Activated T-cell treated with anti-CD3 and anti-CD28 coated beads for 24 hours (primary cell): ENCODE data around the gene MARCHF3.
"Not testable (repeated sequence)": the region's sequence is repeated elsewhere in the genome, so short reads cannot be mapped to it uniquely, and the experiment has no call there.

ENCODE experiments used
- DNase-seq: peaks from one replicate; pipeline ENCODE4 v3.0.0-alpha.2; 2020; ENCODE audit warnings: low read depth

MARCHF3 gene

DNA sequence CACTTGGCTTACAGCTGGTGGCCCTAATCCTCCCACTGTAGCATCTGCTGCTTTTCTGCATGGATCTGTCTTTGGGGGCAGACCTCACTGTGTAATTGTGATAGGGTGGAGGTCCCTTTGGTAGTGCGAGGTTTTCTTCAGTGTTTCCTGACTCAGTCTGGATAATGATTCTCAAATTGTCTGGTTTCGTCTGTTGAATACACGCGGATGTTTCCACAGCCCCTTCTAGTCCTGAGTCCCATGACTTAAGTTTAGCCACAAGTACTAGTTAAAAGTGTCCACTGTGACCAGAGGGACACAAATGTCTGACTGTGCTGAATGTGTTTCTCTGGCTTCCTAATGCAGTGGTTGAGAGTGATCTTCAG is 182.9 kb downstream of the MARCHF3 start:
- DNase-seq: no peak

DNA sequence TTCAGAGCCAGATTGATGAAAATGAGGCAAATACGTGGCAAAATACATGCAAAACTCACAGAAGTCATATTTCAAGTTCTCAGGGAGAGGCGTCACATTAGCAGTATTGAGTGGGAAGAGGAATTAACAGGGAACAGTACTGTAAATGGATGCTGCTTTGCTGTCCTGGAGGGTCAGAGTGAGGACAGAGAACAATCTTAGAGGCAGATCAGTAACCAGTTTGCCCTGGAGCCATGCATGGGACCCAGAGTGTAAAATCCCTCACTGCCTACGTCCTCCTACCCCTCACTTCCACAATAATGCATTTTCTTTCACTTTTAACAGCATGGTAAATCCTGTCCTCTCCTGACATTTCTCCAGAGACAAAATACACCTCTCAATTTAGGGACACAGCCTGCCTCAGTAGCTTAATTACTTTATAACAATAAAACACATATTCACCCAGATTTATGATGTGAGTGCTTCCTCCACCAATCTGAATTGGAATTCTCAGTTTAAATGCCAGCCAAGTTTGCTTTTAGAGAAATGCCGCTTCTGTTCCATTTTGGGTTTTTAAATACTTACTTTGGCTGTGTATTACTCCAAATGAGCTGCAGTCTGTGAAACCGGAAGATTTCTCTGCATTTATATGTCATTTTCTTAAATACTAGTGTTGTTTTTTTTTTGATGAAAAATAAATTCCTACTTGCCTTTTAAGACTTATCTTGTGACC is 183.5 kb downstream of the MARCHF3 start:
- DNase-seq: no peak

DNA sequence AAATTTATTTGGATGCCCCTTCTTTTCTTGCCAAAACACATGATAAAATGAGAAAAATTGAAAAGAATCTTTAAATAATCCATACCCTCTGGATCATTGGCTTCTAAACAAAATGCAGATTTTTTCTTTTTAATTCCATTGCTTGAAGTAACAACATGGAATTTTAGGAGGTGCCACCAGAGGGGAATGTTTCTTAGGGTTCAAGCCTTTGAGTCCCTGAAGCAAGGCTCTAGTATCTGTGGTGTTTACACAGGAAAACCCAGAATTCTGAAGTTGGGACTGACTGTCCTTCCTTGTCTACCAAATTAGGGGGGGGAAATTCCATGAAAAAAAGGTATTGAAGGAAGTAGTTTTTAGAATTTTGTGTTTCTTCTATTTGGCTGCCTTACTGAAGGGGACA is 184.0 kb downstream of the MARCHF3 start:
- no peak for DNase-seq

DNA sequence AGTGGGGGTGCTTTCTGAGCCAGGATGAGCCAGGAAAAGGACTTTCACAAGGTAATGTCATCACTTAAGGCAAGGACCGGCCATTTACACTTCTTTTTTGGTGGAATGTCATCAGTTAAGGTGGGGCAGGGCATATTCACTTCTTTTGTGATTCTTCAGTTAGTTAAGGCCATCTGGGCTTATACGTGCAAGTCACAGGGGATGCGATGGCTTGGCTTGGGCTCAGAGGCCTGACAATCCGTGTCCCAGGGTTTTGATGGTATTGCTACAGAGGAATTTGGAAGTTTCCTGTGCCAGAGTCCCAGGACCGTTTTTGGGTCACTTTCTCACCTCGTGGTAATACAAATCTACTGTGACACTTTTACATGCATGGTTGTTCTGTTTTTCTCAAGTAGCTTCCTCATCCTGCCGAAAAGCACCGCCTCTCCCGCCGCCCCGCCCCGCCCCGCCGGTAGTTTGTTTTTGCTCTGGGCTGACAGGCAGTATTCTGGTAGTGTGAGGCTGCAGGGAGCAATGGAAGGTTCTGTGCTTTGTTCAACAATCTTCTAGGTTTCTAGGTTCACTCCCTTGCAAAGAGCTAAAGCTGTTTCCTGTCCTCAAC is 184.8 kb downstream of the MARCHF3 start:
- DNase-seq: peak; percentile 46

DNA sequence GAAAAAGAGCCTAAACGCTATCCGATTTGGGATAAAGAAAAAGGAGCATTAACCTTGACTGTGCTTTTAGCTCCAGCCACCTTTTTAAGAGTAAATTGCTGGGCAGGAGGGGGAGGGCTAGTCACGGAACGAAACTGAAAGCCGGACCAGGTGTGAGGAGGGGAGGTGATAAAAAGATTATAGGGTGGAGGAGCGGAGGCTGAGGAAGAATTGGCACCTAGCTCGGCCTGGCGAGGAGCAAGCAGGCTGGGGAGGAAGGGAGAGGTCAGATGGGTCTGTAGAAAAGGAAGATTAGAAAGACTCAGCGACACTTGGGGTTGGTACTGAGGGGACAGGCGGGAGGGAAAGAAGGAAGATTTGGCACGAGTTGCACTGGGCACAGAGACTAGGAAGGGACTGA is 187.0 kb downstream of the MARCHF3 start:
- DNase-seq: not testable (repeated sequence)

DNA sequence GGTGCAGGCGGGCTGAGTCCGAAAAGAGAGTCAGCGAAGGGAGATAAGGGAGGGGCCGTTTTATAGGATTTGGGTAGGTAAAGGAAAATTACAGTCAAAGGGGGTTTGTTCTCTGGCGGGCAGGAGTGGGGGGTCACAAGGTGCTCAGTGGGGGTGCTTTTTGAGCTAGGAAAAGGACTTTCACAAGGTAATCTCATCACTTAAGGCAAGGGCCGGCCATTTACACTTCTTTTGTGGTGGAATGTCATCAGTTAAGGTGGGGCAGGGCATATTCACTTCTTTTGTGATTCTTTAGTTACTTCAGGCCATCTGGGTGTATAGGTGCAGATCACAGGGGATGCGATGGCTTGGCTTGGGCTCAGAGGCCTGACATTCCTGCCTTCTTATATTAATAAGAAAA is 191.0 kb downstream of the MARCHF3 start:
- DNase-seq: not testable (repeated sequence)

DNA sequence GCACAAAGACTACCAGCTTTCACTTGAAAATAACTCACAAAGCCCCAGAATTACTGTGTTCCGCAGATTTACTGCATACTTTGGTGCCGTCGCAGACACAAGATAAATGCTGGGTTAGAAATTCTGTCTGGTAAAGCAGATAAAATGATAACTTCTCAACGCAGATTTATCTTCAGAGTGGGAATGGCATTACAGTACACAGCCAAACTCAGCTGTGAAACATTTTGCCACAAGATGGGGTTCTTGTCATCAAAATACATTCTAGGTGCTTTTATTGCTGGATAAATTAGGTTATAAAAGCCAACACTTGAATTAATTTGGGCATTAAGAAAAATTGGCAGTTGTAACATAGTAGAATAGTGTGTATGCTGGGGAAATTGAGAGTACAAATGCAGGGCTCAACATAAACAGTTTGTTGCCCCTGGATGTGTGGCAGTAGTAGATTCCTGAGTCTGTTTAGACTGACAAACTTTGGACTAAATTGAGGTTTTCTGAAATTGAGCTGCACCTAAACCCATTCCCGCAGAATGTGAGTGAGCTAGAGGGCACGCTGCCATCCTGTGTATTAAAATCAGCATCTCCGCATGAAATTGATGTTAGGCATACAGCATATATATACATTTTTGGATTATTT is 192.3 kb downstream of the MARCHF3 start:
- no peak for DNase-seq

DNA sequence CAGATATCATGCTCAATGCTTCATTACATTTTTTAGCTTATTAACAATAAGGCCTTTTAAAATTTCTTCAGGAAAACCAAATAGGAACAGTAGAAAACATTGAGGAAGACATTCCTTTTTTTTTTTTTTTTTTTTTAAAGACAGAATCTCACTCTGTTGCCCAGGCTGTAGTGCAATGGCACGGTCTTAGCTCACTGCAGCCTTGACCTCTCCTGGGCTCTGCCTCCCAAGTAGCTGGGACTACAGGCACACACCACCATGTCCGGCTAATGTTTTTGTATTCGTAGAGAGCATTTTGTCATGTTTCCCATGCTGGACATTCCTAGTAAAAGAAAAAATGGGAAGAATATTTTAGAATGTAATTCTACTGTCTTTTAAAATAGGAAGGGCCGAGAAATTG is 193.1 kb downstream of the MARCHF3 start:
- no peak for DNase-seq

DNA sequence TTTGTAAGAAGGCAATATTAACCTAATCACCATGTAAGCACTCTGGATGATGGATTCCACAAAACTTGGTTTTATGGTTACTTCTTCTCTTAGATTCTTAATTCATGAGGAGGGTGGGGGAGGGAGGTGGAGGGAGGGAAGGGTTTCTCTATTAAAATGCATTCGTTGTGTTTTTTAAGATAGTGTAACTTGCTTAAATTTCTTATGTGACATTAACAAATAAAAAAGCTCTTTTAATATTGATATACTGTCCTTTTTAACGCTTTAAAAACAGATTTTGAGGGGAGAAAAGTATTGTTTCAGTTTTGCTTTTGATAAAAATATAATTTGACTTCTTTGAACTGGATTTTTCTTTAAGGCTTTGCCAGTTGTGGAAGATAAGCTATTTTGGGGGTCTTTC is 193.6 kb downstream of the MARCHF3 start:
- no peak for DNase-seq

DNA sequence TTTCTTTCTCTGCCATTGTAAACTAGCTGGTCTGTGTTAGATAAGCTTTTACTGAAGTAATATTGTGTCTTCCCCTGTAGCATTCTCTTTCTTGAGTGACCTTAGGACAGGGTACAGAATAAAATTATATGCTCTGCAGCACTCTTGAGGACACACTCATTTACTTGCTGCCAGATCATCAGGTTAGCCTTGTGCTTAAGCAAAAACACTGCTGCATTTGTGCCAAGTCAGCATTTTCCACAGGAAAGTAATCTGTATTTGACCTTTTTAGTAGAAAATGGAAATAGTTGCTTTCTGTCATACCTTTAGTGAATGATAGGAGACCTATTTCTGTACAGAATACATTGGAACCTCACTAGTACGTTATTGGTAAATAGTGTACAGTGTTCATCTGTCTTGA is 199.2 kb downstream of the MARCHF3 start:
- DNase-seq: no peak

DNA sequence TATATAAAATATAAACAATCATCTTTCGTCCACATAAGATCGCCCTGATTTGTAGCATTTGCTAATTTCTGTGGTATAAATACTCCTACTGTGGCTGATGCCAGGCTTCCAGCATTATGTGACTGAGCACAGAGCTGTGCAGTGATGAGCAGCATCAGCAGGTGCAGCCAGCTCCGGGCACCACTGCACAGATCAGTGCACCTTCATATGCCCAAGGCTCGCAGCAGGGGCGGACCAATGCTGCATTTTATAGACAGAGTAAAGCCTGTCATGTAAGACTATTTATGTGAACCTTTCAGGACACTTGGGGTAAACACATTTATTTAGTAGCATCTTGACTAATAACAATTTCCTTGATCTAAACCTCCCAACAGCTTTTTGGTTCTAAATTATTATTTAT is 200.3 kb downstream of the MARCHF3 start:
- no peak for DNase-seq

DNA sequence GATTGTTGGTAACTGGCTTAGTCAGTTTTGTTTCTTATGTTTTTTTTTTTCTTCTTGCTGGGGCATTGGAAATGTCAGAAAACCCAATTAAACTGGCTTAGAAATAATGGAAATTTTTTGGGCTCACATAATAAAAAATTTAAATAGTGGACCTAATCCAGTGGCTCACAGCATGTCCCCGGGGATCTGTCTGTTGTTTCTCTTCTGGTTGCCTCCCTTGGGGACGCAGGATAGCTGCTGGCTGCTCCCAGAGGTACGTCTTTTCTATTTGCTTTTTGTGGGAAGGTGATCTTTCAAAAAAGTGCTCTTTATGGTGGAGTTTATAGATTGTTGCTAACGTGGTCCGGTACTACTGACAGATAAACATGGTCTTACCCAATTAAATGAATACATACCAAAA is 201.3 kb downstream of the MARCHF3 start:
- no peak for DNase-seq

DNA sequence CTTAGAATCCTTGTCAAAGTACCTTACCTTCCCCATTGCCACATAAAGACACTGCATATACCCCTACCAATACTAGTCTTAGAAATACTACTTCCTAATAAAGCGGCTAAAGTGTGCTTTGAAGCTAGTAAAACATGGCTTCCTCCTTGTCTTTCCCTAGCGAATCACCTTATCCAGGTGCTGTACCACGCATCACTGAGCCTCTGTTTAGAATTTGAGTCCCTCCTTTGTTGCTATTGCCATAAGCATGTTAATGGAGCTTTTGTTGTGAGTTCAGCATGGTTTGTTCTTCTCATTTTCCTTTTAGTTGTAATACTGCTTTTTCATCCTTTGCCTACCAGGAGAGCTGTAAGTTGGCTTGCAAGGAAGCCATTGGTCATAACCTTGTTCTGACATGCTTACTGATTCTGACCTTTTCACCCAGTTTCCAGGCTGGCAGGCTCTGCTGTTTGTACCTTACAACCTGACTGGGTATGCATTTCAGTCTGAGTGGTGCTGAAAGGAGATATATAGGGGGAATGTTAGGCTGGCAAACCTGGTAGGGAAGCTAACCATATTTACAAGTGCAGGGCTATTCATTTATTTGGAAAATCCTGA is 203.6 kb downstream of the MARCHF3 start:
- no peak for DNase-seq

DNA sequence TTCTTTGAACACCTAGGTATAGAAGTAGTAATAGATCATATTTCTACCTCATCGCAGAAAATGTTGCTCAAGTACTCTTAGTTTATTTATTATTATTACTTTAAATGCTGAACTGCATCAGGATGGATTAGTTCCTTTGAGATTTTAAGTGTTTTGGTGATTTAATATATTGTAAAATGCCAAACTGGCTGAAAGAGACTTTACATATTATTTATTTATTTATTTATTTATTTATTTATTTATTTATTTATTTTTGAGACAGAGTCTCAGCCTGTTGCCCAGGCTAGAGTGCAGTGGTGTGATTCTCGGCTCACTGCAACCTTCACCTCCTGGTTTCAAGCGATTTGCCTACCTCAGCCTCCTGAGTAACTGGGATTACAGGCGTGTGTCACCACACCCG is 211.1 kb downstream of the MARCHF3 start:
- DNase-seq: no peak

DNA sequence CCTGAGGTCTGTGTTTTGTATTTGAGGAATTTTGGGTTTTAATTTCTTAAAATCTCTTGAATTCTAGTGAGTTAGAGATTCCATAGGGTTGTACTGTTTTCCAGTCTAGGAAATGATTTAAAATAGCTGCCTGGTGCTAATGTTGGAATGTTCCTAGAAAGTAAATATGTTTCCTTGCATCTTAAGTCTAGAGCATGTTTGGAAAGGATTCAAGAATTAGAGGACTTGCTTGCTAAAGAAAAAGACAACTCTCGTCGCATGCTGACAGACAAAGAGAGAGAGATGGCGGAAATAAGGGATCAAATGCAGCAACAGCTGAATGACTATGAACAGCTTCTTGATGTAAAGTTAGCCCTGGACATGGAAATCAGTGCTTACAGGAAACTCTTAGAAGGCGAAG is 211.6 kb downstream of the MARCHF3 start:
- DNase-seq: no peak
